Liver (tissue), 3 donors: ENCODE data around the gene GPR87.

Experiments used
- ATF3 ChIP-seq: IDR thresholded peaks from 2 replicates; pipeline ENCODE4 v1.6.1; 2016; ENCODE audit warnings: antibody characterized with exemption
- CTCF ChIP-seq: fragments of 150-350 bp; IDR thresholded peaks from 2 replicates; pipeline ENCODE4 v1.5.1; 2017; ENCODE audit warnings: improper control_type of control experiment, low read depth, low read length; ENCODE audit not compliant: missing input control
- EGR1 ChIP-seq, 2 donors: IDR thresholded peaks; 2 replicates each; pipeline ENCODE4 v1.6.1; 2016 to 2018; ENCODE audit warnings: antibody characterized with exemption in 2 of 2, low read depth in 2 of 2
- GABPA ChIP-seq, 2 donors: IDR thresholded peaks in 1 of 2; conservative IDR thresholded peaks in 1 of 2; 2 replicates each; pipeline ENCODE4 v1.6.1; 2016; ENCODE audit warnings: antibody characterized with exemption in 2 of 2, mild to moderate bottlenecking in 1 of 2, moderate library complexity in 1 of 2
- HNF4A ChIP-seq, 2 donors: conservative IDR thresholded peaks; 2 replicates each; pipeline ENCODE4 v1.6.1; 2016; ENCODE audit warnings: antibody characterized with exemption in 2 of 2, mild to moderate bottlenecking in 2 of 2
- HNF4G ChIP-seq: IDR thresholded peaks from 2 replicates; pipeline ENCODE4 v1.6.1; 2016; ENCODE audit warnings: antibody characterized with exemption
- JUND ChIP-seq, 2 donors: IDR thresholded peaks; 2 replicates each; pipeline ENCODE4 v1.6.1; 2016; ENCODE audit warnings: antibody characterized with exemption in 2 of 2
- MAX ChIP-seq: IDR thresholded peaks from 2 replicates; pipeline ENCODE4 v1.6.1; 2016; ENCODE audit warnings: antibody characterized with exemption
- RAD21 ChIP-seq, 2 donors: IDR thresholded peaks; 2 replicates each; pipeline ENCODE4 v1.6.1; 2016; ENCODE audit warnings: antibody characterized with exemption in 2 of 2, mild to moderate bottlenecking in 2 of 2
- REST ChIP-seq: IDR thresholded peaks from 2 replicates; pipeline ENCODE4 v1.6.1; 2016; ENCODE audit warnings: antibody characterized with exemption, mild to moderate bottlenecking
- SP1 ChIP-seq: IDR thresholded peaks from 2 replicates; pipeline ENCODE4 v1.6.1; 2018; ENCODE audit warnings: antibody characterized with exemption, mild to moderate bottlenecking
- TAF1 ChIP-seq: conservative IDR thresholded peaks from 2 replicates; pipeline ENCODE4 v1.6.1; 2016; ENCODE audit warnings: antibody characterized with exemption, mild to moderate bottlenecking
- YY1 ChIP-seq: IDR thresholded peaks from 2 replicates; pipeline ENCODE4 v1.6.1; 2016; ENCODE audit warnings: antibody characterized with exemption, mild to moderate bottlenecking
- ZBTB33 ChIP-seq: IDR thresholded peaks from 2 replicates; pipeline ENCODE4 v1.6.1; 2016; ENCODE audit warnings: antibody characterized with exemption
- donor health status: healthy.
- donor health status: healthy.

GRCh38 chr3:151307583-151308488, 8.8 kb downstream of the GPR87 start:
- TF ChIP-seq YY1 (no peak), CTCF (no peak), HNF4A (conservative IDR thresholded peaks at IDR 0.05) (no peak), ATF3 (no peak), MAX (no peak), JUND (IDR thresholded peaks at IDR 0.05) (no peak), REST (no peak), GABPA (IDR thresholded peaks at IDR 0.05 in 1 of 2, conservative IDR thresholded peaks at IDR 0.05 in 1 of 2) (no peak), ZBTB33 (no peak), EGR1 (IDR thresholded peaks at IDR 0.05; ENCODE audit: low read depth in 2 of 2) (no peak), SP1 (no peak), TAF1 (no peak), RAD21 (IDR thresholded peaks at IDR 0.05) (no peak), HNF4G (no peak)
